ENCODE results near the gene CASZ1. TPM values are rescaled to one million over a fixed set of nuclear protein-coding genes. Genes with fewer than 3 reads are reported as not detected.
A peak's percentile ranks its signal among the peaks of the same experiment; 100 is the strongest.

The CASZ1 gene
- total RNA-seq, 6 donors from 2014 or later, result 39.7 to 112 (median 60.8) TPM

DNA sequence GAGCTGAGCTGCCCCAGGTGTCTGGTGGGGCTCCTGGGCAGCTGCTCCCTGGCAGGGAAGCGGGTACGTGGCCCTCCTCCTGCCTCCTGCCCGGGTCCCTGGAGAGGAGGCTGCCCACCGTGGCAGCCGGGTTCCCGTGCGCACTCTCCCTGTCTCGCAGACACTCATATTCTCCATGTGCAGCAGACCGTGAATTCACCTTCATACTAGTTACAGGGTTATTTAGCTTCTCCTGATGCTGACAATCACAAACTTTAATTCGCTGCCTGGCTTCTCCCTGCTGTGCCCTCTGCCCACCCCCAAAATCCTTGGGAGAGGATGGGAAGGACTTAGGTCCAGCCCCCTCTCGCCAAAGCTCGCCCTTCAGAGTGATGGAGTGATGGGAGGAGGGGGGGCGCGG, 95.3 kb downstream of the CASZ1 start:
- H3K4me3 ChIP-seq, result no peak overlapping the region

DNA sequence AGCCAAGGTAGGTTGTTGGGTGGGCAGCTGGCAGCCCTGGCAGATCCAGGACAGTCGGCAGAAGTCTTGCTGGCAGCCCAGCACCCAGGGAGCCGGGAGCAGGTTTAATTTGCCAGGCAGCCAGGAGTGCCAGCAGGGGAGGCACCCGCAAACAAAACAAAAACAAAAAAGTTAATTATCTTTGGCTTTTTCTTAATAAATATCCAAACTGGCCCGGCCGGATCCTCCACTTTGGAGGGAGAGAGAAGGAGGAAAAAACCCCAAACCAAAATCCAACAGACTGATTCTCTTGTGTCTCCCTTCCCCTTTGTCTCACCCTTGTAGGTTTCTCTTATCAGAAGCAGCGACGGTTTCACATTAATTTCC, 97.0 kb downstream of the CASZ1 start:
- no peaks in the 10 kb centered on the region for H3K27me3 ChIP-seq
- 44 to 61% methylated on average over 7 of the region's 7 CpGs for WGBS, 2 donors
- peak overlapping the region; percentile 33 to 65 (median 58) for H3K27ac ChIP-seq
- peaks cover 16 to 35% (median 21%) of the 10 kb centered on the region in 4 donors for H3K4me1 ChIP-seq
- no peaks in the 10 kb centered on the region for H3K36me3 ChIP-seq
- ATAC-seq (ENCODE audit: low FRiP score in 2 of 2) (no peak), DNase-seq (no peak)
- H3K9me3 ChIP-seq, result no peaks in the 10 kb centered on the region
- TF ChIP-seq CTCF (IDR thresholded peaks at IDR 0.05) (no peak), POLR2AphosphoS5 (IDR thresholded peaks at IDR 0.05) (no peak), POLR2A (IDR thresholded peaks at IDR 0.05) (no peak), EP300 (IDR thresholded peaks at IDR 0.05) (no peak)
- H3K4me3 ChIP-seq, result no peak overlapping the region

More for the DNA sequence above, 95.3 kb downstream of the CASZ1 start:
- Histone ChIP-seq H3K27me3 (no peaks in the 10 kb centered on the region), H3K27ac (no peak overlapping the region), H3K36me3 (no peaks in the 10 kb centered on the region), H3K9me3 (no peaks in the 10 kb centered on the region), H3K4me1 (peaks cover 11 to 25% (median 14%) of the 10 kb centered on the region in 4 donors)
- DNase-seq (no peak), ATAC-seq (ENCODE audit: low FRiP score in 2 of 2) (no peak)
- 82 to 93% methylated on average over 10 to 14 of the region's 14 CpGs for WGBS, 2 donors
- TF ChIP-seq POLR2AphosphoS5 (IDR thresholded peaks at IDR 0.05) (no peak), EP300 (IDR thresholded peaks at IDR 0.05) (no peak)

DNA sequence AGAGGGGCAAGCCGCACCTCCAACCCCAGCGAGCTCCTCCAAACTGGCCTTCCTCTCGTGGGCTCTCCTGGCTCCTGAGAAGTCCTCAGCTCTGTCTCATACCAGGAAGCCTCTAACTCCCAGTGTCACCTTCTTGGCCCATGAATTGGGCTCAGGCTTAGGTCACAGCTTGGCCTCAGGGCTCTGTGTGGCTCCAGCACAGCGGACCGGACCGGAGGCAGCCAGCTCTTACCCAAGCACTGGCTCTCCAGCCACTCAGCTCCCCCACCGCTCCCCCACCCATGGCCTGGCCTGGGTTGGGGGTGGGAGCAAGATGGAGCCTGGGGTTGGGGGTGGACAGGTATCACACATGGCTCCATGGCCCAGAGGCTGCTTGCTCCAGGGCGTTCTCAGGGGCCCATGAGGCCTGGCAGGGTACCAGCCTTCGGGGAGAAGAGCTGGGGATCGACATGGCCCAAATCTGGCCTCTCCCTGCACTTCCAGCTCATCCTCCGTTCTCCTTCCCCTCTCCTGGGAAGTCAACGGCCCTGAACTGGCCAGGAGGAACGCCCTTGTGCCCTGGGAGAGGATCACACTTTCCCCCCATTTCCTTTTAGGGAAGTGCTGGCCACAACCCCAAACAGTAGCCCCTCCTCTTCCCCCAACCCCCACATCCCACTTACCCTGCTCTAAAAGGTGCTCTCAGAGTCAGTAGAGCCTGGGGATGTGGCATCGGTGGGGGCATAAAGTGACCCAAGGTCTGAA, 97.5 kb downstream of the CASZ1 start:
- no peaks in the 10 kb centered on the region for H3K9me3 ChIP-seq
- peaks cover 15 to 31% (median 19%) of the 10 kb centered on the region in 4 donors for H3K4me1 ChIP-seq
- TF ChIP-seq CTCF (IDR thresholded peaks at IDR 0.05) (no peak), EP300 (IDR thresholded peaks at IDR 0.05) (no peak), POLR2AphosphoS5 (IDR thresholded peaks at IDR 0.05) (no peak), POLR2A (IDR thresholded peaks at IDR 0.05) (no peak)
- ATAC-seq (ENCODE audit: low FRiP score in 2 of 2), result no peak
- H3K4me3 ChIP-seq, result no peak overlapping the region
- H3K27ac ChIP-seq, result peak overlapping the region; percentile 33 to 65 (median 58)
- H3K27me3 ChIP-seq, result no peaks in the 10 kb centered on the region
- 20 to 68% methylated on average over 5 to 14 of the region's 14 CpGs for WGBS, 2 donors
- no peaks in the 10 kb centered on the region for H3K36me3 ChIP-seq
- DNase-seq, result no peak

DNA sequence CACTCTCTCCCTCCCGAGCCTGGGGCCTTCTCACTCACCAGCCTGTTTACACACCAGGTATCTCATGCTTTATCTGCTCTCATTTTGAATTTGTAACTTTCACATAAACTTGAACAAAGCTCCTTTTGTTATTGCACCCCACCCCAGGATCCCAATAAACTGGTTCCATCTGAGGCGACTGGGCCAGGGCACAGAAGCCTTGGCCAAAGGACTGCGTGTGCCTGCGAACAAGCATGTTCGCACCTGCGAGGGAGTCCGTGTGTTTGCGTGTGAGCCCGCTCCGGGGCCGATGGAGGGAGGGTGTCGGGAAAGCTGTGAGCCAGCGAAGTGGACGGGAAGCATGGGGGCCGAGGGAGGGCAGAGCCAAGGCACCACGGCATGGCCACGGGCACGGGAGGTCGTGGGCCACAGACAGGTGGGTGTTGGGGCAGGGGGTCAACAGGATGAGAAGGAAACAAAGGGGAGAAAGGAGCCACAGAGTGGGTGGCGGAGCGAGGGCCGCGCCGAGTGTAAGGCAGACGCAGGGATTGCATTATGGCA, 98.8 kb downstream of the CASZ1 start:
- H3K4me1 ChIP-seq, result peaks cover 18 to 37% (median 24%) of the 10 kb centered on the region in 4 donors
- H3K36me3 ChIP-seq, result no peaks in the 10 kb centered on the region
- H3K27me3 ChIP-seq, result no peaks in the 10 kb centered on the region
- DNase-seq (peak in 1 of 2 donors; percentile 79), ATAC-seq (ENCODE audit: low FRiP score in 2 of 2) (no peak)
- H3K4me3 ChIP-seq, result no peak overlapping the region
- TF ChIP-seq POLR2AphosphoS5 (IDR thresholded peaks at IDR 0.05) (no peak), EP300 (IDR thresholded peaks at IDR 0.05) (no peak), CTCF (IDR thresholded peaks at IDR 0.05) (no peak), POLR2A (IDR thresholded peaks at IDR 0.05) (no peak)
- peak overlapping the region in 1 of 4 donors; percentile 25 for H3K27ac ChIP-seq
- no peaks in the 10 kb centered on the region for H3K9me3 ChIP-seq
- 91 to 92% methylated on average over 25 of the region's 25 CpGs for WGBS, 2 donors

DNA sequence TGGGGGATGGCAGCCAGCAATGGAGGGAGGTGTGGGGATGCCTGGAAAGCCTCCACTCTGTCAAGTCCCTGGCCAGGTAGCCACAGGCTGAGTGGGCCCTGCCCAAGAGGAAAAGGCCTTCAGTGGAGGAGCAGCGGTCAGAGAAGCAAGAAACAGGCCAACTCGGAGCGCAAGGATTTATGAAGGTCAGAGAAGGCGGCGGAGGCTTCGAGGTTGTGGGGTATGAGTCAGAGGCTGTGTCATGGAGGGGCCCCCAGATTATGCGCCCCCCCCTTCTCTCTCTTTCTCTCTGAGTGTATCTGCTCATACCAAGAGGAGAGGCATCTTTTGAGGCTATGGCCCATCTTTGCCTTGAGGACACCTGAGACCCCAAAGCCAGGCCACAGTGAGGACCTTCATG, 99.5 kb downstream of the CASZ1 start:
- peaks cover 21 to 43% (median 30%) of the 10 kb centered on the region in 4 donors for H3K4me1 ChIP-seq
- WGBS, 2 donors, result 86% methylated on average over 7 of the region's 7 CpGs
- H3K27ac ChIP-seq, result peak overlapping the region in 2 of 4 donors; percentile 94 to 96
- DNase-seq (no peak), ATAC-seq (ENCODE audit: low FRiP score in 2 of 2) (no peak)
- TF ChIP-seq POLR2AphosphoS5 (IDR thresholded peaks at IDR 0.05), result no peak
- TF ChIP-seq CTCF (IDR thresholded peaks at IDR 0.05), result no peak
- no peak for TF ChIP-seq EP300 (IDR thresholded peaks at IDR 0.05)
- no peak for TF ChIP-seq POLR2A (IDR thresholded peaks at IDR 0.05)
- no peaks in the 10 kb centered on the region for H3K36me3 ChIP-seq
- H3K9me3 ChIP-seq, result no peaks in the 10 kb centered on the region
- no peak overlapping the region for H3K4me3 ChIP-seq
- H3K27me3 ChIP-seq, result no peaks in the 10 kb centered on the region
